Amniotic stem cell (primary cell): Measurements from ENCODE around the gene PIWIL1.

Source experiments
- DNase-seq: peaks from one replicate; lab custom pipeline; 2025; lab: John Stamatoyannopoulos, UW

Gene PIWIL1

GRCh38 chr12:130336723-130337487 is 782 bp upstream of the PIWIL1 start:
- DNase-seq = no peak

- no peak for DNase-seq
These were observed 1.3 kb downstream of the PIWIL1 start for GRCh38 chr12:130338794-130339601.

GRCh38 chr12:130339951-130340350 is 2.3 kb downstream of the PIWIL1 start:
- DNase-seq = no peak

- no peak for DNase-seq
These were observed 4.8 kb downstream of the PIWIL1 start for GRCh38 chr12:130342442-130342841.

- DNase-seq = no peak
These were observed 5.2 kb downstream of the PIWIL1 start for GRCh38 chr12:130342842-130343241.

GRCh38 chr12:130344529-130344928 is 6.8 kb downstream of the PIWIL1 start:
- DNase-seq = no peak

GRCh38 chr12:130345292-130345691 is 7.6 kb downstream of the PIWIL1 start:
- no peak for DNase-seq

GRCh38 chr12:130347588-130347987 is 9.9 kb downstream of the PIWIL1 start:
- DNase-seq = no peak

GRCh38 chr12:130350715-130351114 is 13.0 kb downstream of the PIWIL1 start:
- DNase-seq = no peak

- DNase-seq = no peak
These were observed 13.6 kb downstream of the PIWIL1 start for GRCh38 chr12:130351326-130351725.

- DNase-seq = no peak
These were observed 15.4 kb downstream of the PIWIL1 start for GRCh38 chr12:130353081-130353480.

GRCh38 chr12:130354407-130354806 is 16.7 kb downstream of the PIWIL1 start:
- DNase-seq = no peak

GRCh38 chr12:130356222-130356621 is 18.5 kb downstream of the PIWIL1 start:
- no peak for DNase-seq

GRCh38 chr12:130357241-130357640 is 19.6 kb downstream of the PIWIL1 start:
- no peak for DNase-seq

- DNase-seq = no peak
These were observed 20.1 kb downstream of the PIWIL1 start for GRCh38 chr12:130357729-130358330.

GRCh38 chr12:130362060-130362459 is 24.4 kb downstream of the PIWIL1 start:
- DNase-seq = no peak

- DNase-seq = no peak
These were observed 26.9 kb downstream of the PIWIL1 start for GRCh38 chr12:130364578-130364977.

- DNase-seq = no peak
These were observed 28.5 kb downstream of the PIWIL1 start for GRCh38 chr12:130366159-130366558.

- no peak for DNase-seq
These were observed 29.3 kb downstream of the PIWIL1 start for GRCh38 chr12:130367003-130367402.

- no peak for DNase-seq
These were observed 29.8 kb downstream of the PIWIL1 start for GRCh38 chr12:130367523-130367922.

GRCh38 chr12:130369816-130370215 is 32.1 kb downstream of the PIWIL1 start:
- no peak for DNase-seq

GRCh38 chr12:130371296-130371695 is 33.6 kb downstream of the PIWIL1 start:
- DNase-seq = no peak

GRCh38 chr12:130372936-130373335 is 35.2 kb downstream of the PIWIL1 start:
- no peak for DNase-seq
